GM18499 (cell line): ENCODE data around the gene POU2F3.

Experiments used
- ATAC-seq: cut with Tn5 transposase; IDR thresholded peaks from one replicate; pipeline ENCODE4 v1.9.1; 2021; ENCODE audit warnings: moderate number of reproducible peaks; ENCODE audit not compliant: insufficient read depth, unreplicated experiment

Gene POU2F3

GRCh38 chr11:120239713-120240640 is at the start of gene POU2F3:
POU2F3 (plus strand) TSS chr11:120240140; CDS start chr11:120240344, 204 bp downstream.
- ATAC-seq: no peak

GRCh38 chr11:120191058-120191457 is 48.9 kb upstream of the POU2F3 start:
- ATAC-seq: no peak

GRCh38 chr11:120192831-120193625 is 46.9 kb upstream of the POU2F3 start:
- no peak for ATAC-seq

- no peak for ATAC-seq
Observed at GRCh38 chr11:120194166-120194565, 45.8 kb upstream of the POU2F3 start.

DNA sequence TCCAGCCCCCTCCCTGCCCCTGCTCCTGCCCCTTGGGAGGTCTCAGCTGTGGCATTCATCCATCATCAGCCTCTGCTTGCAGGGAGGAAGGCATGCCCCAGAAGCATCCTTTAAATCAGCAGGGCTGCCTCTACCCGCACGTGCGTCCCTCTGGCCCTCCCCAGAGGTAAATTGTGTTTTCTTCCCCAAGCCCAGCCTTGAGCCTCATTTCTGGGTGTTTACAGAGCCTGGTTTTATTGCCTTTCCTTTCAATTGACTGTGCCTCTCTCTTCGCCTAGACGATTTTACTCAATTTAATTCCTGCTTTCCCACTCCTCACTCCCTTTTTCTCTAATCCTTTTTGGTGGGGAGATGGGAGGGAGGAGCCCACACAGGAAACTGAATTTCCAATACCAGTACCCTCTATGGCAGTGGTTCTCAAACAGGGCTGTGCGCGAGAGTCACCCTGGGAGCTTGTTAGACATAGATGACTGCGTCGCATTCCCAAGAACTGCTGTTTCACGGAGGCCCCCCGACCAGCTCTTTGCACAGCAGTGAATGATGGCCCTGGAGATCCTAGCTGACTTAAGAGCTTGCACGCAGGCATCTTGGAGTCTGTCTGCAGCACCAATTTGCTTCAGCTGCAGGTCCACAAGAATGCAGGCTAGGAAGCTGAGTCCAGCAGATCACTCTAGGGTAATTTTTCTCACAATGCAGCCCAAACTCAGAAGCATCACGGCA is 44.2 kb upstream of the POU2F3 start:
- no peak for ATAC-seq

DNA sequence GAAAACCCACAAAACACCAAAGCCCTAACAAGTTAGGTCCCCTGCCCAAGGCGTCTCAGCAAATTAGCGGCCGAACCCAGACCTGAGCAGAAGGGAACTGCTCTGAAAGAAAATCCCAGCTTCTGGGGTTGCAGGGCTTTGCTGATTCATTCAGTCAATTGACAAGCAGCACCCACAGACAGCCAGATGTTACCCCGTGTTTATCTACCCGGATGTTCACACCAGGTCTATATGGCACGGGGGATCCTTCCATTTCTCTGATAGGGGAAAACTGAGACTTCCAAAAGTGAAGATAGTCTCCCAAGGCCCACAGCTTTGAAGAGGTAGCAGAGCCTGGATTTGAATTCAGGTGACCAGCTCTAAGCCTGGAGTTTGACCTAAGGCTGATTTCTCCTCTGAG is 43.1 kb upstream of the POU2F3 start:
- ATAC-seq: no peak

DNA sequence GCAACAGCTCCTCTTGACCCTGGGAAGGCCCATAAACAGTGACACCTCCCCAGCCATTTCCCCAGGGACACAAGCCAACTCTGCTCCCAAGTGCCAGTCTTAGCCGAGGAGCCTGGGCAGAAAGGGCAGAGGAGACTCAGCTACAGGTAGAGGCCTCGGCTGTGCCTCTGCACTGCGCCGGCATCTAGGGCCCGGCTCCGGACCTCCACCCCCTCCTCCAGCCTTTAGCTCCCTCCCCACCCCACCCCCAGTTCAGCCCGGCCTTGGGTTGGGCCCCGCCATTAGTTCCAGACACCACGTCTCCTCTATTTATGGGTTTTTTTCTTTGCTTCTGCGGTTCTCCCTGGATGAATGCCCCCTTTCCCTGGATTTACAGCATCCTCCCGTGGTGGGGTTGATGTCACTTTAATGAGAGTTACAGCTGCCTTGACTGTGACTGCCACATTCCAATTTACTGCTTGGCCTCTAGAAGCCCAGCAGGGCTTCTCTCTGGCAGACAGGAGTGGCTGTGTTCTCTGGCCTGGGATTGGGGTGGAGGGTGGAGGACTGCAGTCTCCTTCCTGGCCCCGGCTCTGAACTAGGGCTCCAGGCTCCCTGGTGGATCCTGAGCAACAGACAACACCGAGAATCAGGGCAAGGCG is 42.6 kb upstream of the POU2F3 start:
- ATAC-seq: no peak

DNA sequence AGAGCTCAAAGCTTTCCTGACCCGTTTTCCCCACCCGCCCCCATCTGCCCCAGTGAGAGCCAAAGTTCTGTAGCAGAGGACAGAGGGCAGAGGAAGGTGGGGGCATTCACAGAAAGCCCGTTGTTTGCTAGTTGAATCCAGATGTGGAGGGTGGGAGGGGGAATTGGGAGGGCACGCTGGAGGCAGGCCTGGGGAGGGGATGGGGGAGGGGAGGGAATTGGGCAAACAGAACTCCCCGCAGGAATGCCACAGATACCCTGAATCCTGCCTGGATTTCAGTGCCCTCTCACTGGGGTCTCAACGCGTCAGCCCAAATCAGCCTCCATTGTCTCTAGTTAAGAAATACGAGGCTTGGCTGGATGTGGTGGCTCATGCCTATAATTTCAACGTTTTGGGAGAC is 42.0 kb upstream of the POU2F3 start:
- no peak for ATAC-seq

GRCh38 chr11:120198403-120198786 is 41.5 kb upstream of the POU2F3 start:
- no peak for ATAC-seq

GRCh38 chr11:120198787-120199469 is 41.0 kb upstream of the POU2F3 start:
- ATAC-seq: no peak

GRCh38 chr11:120199613-120200012 is 40.3 kb upstream of the POU2F3 start:
- ATAC-seq: no peak

DNA sequence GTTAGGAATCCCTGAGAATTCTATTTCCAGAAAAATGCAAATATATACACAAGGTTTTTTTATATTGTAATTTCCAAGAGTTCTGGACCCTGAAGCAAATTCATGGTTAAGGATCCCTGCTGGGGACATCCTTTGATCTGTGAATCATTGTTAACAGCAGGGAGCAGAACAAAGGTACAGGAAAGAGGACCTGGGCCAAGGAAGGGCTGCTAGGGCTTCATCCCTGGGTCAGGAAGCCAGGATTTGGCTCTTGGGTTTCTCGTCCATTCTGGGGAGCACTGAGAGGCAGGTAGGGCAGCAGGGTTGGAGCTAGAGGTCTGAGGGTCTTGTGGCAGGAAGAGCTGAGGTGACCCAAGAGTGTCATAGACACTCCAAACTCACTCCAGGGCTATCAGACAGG is 39.3 kb upstream of the POU2F3 start:
- no peak for ATAC-seq

DNA sequence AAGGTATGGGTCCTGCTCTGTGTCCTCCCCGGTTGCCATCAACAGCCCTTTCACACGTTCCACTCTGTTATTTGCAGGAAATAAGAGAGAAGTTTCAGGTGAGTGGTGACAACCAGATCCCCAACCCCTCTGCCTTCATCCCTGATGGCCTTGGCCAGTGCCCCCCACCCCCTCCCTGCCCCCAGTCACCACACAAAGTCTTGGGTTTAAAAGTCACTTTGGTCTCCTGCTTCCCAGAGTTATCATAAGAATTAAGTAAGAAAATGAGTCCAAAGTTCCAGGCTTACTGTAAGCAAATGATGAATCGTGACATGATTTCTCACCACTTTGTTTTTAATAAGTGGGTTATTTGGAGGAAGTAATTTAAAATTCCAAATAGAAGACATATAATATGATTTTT is 38.3 kb upstream of the POU2F3 start:
- no peak for ATAC-seq

DNA sequence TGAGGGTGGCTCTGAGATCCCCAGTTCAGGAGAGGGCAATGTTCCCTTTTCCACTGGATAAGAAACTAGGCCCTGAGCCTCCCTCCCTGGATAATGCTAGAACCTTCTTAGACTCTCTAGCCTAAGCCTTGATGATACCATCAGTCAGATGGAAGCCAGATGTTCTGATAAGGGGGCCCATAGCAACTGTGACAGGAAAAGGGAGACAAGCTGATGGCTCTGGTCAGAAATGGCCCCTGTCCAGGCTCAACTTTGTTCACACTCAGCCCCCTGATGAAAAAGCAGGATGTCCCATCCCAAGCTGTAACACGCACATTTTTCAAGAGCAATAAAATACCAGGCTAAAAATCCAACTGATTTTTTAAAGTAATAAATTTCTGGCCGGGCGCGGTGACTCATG is 36.3 kb upstream of the POU2F3 start:
- ATAC-seq: no peak

- ATAC-seq: no peak
Observed at GRCh38 chr11:120205596-120206161, 34.3 kb upstream of the POU2F3 start.

GRCh38 chr11:120207512-120207911 is 32.4 kb upstream of the POU2F3 start:
- no peak for ATAC-seq

- ATAC-seq: no peak
Observed at GRCh38 chr11:120208001-120208441, 31.9 kb upstream of the POU2F3 start.

- no peak for ATAC-seq
Observed at GRCh38 chr11:120208777-120209176, 31.2 kb upstream of the POU2F3 start.
